Measurements from ENCODE around the gene ITGB7.

DNA sequence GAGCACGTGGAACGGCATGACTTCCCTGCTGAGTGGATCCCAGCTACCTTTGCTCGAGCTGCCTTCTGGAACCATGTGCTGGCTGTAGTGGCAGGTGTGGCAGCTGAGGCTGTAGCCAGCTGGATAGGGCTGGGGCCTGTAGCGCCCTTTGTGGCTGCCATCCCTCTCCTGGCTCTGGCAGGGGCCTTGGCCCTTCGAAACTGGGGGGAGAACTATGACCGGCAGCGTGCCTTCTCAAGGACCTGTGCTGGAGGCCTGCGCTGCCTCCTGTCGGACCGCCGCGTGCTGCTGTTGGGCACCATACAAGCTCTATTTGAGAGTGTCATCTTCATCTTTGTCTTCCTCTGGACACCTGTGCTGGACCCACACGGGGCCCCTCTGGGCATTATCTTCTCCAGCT lies 46.2 kb upstream of the ITGB7 start:
- TF ChIP-seq, protein P1, sequence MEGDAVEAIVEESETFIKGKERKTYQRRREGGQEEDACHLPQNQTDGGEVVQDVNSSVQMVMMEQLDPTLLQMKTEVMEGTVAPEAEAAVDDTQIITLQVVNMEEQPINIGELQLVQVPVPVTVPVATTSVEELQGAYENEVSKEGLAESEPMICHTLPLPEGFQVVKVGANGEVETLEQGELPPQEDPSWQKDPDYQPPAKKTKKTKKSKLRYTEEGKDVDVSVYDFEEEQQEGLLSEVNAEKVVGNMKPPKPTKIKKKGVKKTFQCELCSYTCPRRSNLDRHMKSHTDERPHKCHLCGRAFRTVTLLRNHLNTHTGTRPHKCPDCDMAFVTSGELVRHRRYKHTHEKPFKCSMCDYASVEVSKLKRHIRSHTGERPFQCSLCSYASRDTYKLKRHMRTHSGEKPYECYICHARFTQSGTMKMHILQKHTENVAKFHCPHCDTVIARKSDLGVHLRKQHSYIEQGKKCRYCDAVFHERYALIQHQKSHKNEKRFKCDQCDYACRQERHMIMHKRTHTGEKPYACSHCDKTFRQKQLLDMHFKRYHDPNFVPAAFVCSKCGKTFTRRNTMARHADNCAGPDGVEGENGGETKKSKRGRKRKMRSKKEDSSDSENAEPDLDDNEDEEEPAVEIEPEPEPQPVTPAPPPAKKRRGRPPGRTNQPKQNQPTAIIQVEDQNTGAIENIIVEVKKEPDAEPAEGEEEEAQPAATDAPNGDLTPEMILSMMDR (IDR thresholded peaks at IDR 0.05): no peak
- TF ChIP-seq EP300 (IDR thresholded peaks at IDR 0.05): no peak
